ENCODE measurements around the gene ADPRM.

DNA sequence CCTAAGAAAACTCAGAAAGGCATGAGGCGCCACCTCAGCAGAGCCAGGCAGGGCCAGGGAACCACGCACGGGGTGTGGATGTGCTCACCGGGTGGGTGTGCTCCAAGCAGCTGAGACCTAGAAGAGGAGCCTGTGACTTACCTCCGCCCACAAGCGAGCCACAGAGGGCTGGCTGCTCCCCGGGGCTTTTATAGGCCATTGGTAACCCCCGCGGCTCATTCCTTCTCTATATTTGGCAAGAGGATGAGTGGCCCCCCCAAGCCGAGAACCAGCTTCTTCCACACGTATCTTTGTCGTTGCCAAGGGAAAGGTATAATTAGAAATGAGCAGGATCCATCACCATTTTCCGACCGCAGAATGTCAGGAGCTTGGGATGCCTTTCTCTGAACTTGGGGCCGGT lies 40.2 kb upstream of the ADPRM start, which contains the start of gene MYH3:
- TF ChIP-seq, protein P1, sequence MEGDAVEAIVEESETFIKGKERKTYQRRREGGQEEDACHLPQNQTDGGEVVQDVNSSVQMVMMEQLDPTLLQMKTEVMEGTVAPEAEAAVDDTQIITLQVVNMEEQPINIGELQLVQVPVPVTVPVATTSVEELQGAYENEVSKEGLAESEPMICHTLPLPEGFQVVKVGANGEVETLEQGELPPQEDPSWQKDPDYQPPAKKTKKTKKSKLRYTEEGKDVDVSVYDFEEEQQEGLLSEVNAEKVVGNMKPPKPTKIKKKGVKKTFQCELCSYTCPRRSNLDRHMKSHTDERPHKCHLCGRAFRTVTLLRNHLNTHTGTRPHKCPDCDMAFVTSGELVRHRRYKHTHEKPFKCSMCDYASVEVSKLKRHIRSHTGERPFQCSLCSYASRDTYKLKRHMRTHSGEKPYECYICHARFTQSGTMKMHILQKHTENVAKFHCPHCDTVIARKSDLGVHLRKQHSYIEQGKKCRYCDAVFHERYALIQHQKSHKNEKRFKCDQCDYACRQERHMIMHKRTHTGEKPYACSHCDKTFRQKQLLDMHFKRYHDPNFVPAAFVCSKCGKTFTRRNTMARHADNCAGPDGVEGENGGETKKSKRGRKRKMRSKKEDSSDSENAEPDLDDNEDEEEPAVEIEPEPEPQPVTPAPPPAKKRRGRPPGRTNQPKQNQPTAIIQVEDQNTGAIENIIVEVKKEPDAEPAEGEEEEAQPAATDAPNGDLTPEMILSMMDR (conservative IDR thresholded peaks at IDR 0.05 in 1 of 2, IDR thresholded peaks at IDR 0.05 in 1 of 2; ENCODE audit: extremely low read depth in 1 of 2, insufficient read depth in 1 of 2, low read depth in 1 of 2, low read length in 2 of 2), result no peak
- TF ChIP-seq EZH2 (IDR thresholded peaks at IDR 0.05; ENCODE audit: borderline replicate concordance, low read length), result no peak
